Mucosa of descending colon (tissue), 3 donors: ENCODE measurements around the gene SURF4. TPM values are rescaled to one million over a fixed set of nuclear protein-coding genes. Genes with fewer than 3 reads are reported as not detected.

Source experiments
- ATAC-seq: fragments of 200-7000 bp; cut with Tn5 transposase; one replicate; pipeline ENCODE4 v1.9.1; 2020; ENCODE audit warnings: mild to moderate bottlenecking, moderate library complexity
- DNase-seq, 3 donors: peaks; one replicate each; pipeline ENCODE4 v3.0.0-alpha.2; 2020
- H3K36me3 ChIP-seq: fragments of 200-600 bp; one replicate; pipeline ENCODE4 v1.8.0; 2021; ENCODE audit warnings: low read depth, mild to moderate bottlenecking
- H3K4me1 ChIP-seq: fragments of 200-600 bp; one replicate; pipeline ENCODE4 v1.8.0; 2021; ENCODE audit warnings: low read depth, mild to moderate bottlenecking
- H3K4me3 ChIP-seq: fragments of 200-600 bp; one replicate; pipeline ENCODE4 v1.8.0; 2021; ENCODE audit warnings: mild to moderate bottlenecking
- H3K9me3 ChIP-seq: fragments of 200-600 bp; one replicate; pipeline ENCODE4 v1.8.0; 2021; ENCODE audit warnings: mild to moderate bottlenecking
- intact Hi-C, 2 donors: fragments of 100-400 bp; cut with DNase I in 1 of 2; cut with micrococcal nuclease in 1 of 2; formaldehyde crosslinking; loops; one replicate each; pipeline versions ENCODE4 v1.11.0 to v1.11.1; 2022; cut with DNase I, micrococcal nuclease
- total RNA-seq, 3 donors: library from RNA; stranded (reverse); fragmentation: NEBNext Ultra II Directional in 2 of 3; extraction: Animal tissue kit (Norgen Biotek cat#: 25700) in 2 of 3; gene quantifications; one replicate each; pipeline versions ENCODE4 v1.2.1 to v1.2.4, GENCODE V29; 2021 to 2023
- TF ChIP-seq, protein P1 (sequence below): fragments of 200-600 bp; IDR thresholded peaks from one replicate; pipeline ENCODE4 v1.8.0; 2022; ENCODE audit warnings: antibody characterized with exemption, mild to moderate bottlenecking
- donor health status: DM: no; HTN: no; CAD: no; lungs with moderate emphysema.
- donor health status: DM: no; HTN: no; CAD: no.
- donor health status: DM: no; HTN: yes; CAD: no.

The SURF4 gene
- total RNA-seq, 3 donors from 2014 or later, result 117 to 165 (median 149) TPM

DNA sequence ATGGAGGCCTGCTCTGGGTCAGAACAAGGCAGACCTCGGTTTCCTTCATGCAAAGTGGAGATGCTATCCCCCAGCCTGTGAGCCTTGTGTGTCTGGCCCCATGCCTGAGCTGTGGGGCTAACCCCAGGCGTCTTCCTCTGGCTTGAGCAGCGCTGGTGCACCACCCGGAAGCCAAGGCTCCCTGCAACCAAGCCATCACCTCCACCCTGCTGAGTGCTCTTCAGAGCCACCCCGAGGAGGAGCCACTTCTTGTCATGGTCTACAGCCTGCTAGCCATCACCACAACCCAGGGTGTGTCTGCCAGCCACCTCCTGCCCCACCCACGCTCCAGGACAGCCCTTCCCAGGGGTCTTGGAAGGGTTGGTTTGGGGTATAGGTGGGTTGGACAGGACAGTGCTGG, 25.7 kb upstream of the SURF4 start:
- DNase-seq, result no peak
- Histone ChIP-seq H3K36me3 (no peaks in the 10 kb centered on the region), H3K4me3 (no peak overlapping the region), H3K9me3 (no peaks in the 10 kb centered on the region), H3K4me1 (no peaks in the 10 kb centered on the region)
- TF ChIP-seq, protein P1, sequence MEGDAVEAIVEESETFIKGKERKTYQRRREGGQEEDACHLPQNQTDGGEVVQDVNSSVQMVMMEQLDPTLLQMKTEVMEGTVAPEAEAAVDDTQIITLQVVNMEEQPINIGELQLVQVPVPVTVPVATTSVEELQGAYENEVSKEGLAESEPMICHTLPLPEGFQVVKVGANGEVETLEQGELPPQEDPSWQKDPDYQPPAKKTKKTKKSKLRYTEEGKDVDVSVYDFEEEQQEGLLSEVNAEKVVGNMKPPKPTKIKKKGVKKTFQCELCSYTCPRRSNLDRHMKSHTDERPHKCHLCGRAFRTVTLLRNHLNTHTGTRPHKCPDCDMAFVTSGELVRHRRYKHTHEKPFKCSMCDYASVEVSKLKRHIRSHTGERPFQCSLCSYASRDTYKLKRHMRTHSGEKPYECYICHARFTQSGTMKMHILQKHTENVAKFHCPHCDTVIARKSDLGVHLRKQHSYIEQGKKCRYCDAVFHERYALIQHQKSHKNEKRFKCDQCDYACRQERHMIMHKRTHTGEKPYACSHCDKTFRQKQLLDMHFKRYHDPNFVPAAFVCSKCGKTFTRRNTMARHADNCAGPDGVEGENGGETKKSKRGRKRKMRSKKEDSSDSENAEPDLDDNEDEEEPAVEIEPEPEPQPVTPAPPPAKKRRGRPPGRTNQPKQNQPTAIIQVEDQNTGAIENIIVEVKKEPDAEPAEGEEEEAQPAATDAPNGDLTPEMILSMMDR, result no peak
- intact Hi-C loops, result no loop called here
- ATAC-seq, result no peak

DNA sequence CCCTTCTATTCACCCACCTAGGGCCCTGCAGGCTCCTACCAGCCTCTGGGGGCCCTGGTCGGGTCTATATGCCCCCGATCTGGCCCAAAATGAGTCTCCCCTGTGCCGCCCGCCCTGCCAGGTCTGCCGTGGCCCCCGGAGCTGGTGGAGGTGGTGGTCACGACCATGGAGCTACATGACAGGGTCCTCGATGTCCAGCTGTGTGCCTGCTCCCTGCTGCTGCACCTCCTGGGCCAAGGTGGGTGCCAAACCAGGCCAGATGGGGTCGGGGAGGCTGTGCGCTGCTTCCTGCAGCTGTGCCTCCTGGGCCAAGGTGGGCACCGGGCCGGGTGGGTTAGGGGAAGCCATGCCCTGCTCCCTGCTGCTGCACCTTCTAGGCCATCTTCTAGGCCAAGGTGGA, 24.4 kb upstream of the SURF4 start:
- Histone ChIP-seq H3K9me3 (no peaks in the 10 kb centered on the region), H3K36me3 (no peaks in the 10 kb centered on the region), H3K4me3 (no peak overlapping the region), H3K4me1 (no peaks in the 10 kb centered on the region)
- TF ChIP-seq, protein P1, result no peak
- no peak for ATAC-seq
- intact Hi-C loops, result no loop called here
- DNase-seq, result no peak

DNA sequence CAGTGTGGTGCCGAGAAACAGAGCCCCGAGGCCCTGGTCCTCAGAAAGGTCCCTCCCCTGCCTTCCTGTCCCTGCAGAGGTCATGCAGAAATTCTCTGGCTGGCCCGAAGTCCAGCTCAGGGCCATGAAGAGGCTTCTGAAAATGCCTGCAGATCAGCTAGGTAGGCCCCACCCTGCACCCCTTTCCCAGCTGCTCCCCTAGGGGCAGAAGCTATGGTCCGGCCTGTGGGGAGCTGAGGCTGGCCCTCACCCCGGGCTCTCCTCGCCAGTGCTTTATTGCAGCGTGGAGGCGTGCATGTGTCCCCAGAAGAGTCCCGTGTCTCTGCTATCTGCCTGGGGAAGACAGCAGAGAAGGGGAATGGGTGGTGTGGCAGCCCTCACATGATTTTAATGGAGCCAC, 22.0 kb upstream of the SURF4 start:
- no peaks in the 10 kb centered on the region for H3K36me3 ChIP-seq
- DNase-seq, result no peak
- TF ChIP-seq, protein P1, result no peak
- ATAC-seq, result no peak
- no peak overlapping the region for H3K4me3 ChIP-seq
- H3K4me1 ChIP-seq, result no peaks in the 10 kb centered on the region
- intact Hi-C loops, result no loop called here
- no peaks in the 10 kb centered on the region for H3K9me3 ChIP-seq

DNA sequence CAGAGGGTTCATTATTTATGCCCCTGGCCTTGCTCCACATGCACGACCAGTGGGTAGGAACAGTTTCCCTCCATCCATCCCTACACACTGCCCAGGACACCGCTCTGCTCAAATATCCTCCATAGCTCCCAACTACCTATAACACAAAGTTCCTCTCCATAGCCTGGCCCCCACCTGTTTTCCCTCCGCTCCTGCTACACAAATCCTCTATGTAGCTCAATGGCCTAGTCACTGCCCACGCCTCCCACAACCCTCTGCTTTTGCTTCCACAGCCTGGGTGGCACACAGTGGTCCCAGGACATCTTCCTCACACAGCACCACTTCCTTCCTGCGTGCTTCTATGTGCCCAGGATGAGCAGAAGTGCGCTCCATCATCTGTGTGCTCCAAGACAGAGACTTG, 21.5 kb upstream of the SURF4 start:
- ATAC-seq (no peak), DNase-seq (no peak)
- Histone ChIP-seq H3K36me3 (no peaks in the 10 kb centered on the region), H3K4me3 (no peak overlapping the region), H3K4me1 (no peaks in the 10 kb centered on the region), H3K9me3 (no peaks in the 10 kb centered on the region)
- intact Hi-C loops, result no loop called here
- TF ChIP-seq, protein P1, result no peak

DNA sequence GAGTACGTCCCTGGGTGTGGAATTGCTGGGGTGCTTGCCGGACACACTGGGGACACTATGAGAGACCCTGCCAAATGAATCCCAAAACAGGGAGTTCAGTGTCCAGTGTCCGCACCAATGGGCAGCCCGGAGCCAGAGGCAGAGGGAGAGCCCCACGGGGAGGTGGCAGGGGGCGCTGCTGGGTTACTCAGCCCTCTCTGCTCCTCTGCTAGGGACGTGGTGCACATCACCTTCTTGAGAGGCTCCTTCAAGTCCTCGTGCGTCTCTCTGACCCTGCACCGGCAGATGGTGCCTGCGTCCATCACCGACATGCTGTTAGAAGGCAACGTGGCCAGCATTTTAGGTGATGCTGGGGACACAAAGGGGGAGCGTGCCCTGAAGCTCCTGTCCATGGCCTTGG, 21.1 kb upstream of the SURF4 start:
- Histone ChIP-seq H3K4me1 (no peaks in the 10 kb centered on the region), H3K4me3 (no peak overlapping the region), H3K36me3 (no peaks in the 10 kb centered on the region), H3K9me3 (no peaks in the 10 kb centered on the region)
- intact Hi-C loops, result no loop called here
- DNase-seq (peak in 2 of 3 donors; percentile 25 to 53), ATAC-seq (peak; percentile 26)
- TF ChIP-seq, protein P1, result no peak

DNA sequence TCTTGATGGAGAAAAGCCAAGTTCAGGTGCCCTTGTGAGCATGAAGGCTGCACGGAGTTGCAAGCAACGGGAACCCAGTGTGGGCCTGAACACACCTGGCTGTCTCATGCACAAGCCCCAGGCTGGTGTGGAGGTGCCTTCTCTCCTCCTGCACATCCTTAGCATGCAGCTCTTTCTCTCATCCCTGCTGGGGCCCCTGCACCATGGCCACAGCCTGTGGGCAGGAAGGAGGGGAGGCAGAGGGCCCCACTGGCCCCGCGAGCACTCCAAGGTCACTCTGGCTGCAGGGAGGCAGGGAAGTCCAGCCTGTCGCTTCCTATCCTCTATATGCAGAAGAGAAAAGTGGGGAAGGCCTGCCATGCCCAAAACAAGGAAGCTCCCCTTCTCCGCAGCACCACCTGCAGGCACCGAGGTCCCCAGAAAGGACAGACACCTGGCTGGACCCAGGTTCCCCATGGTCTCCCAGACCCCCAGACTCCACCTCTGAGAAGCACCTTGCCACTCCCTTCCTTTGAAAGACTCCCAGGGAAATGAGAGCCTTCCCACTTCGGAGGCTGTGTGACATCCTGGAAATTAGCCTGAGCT, 18.9 kb upstream of the SURF4 start:
- no peak for ATAC-seq
- Histone ChIP-seq H3K36me3 (no peaks in the 10 kb centered on the region), H3K4me1 (no peaks in the 10 kb centered on the region), H3K9me3 (no peaks in the 10 kb centered on the region), H3K4me3 (no peak overlapping the region)
- TF ChIP-seq, protein P1, result no peak
- intact Hi-C loops, result no loop called here
- no peak for DNase-seq
